ENCODE results near the gene ENGASE. TPM values are rescaled to one million over a fixed set of nuclear protein-coding genes. Genes with fewer than 3 reads are reported as not detected.

Gene ENGASE
- total and polyA plus RNA-seq, 9 of the 15 experiments (the other 6 are each of a cell fraction or from before 2014, with no cell fraction given), result 0.06 to 45.5 (median 13.9) TPM

DNA sequence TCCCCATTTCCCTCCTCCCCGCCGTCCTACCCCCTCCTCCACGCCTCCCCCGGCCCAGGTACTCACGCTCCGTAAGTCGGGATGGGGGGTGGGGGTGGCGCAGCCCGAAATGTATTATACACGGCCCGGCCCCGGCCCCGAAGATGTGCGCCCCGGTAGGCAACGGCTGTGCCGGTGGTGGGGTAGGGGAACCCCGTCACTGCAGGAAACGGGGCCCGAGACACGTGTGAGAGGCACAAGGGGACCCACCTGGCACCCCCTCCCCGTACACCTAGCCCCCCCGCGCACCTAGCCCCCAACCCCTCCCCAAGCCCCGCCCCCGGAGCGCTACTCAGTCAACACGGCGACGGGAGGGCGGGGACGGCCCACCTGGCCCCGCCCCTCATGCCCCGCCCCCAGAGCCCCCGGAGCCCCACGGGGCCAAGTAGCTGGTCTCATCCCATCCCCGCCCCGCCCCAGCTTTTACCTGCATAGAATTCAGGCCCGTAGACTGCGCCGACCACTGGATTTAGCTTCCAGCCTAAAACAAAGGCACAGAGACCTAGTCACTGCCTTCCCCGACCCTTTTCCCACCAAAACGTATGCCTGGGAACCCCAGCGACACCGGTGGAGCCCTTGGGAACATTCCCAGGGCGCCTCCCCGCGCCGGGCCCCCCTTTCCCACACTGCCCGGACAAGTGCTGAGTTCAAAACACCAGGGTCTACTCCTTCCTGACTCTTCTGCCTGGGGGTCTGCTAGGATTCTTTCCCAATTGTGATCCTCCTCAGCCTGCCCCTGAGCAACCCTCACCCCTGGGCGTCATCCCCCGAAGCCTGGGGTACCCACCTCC, 22.8 kb downstream of the ENGASE start:
- no TSS peak for BruUV-seq (replicated peaks)
- Histone ChIP-seq H3K9me1 (ENCODE audit: control insufficient read depth, insufficient read depth, low read length) (no peaks in the 10 kb centered on the region), H3K4me2 (ENCODE audit: insufficient read depth, low read length) (no peak overlapping the region), H3K36me3 (ENCODE audit: control insufficient read depth, insufficient read depth, low read length) (no peaks in the 10 kb centered on the region), H3K79me2 (ENCODE audit: control insufficient read depth, insufficient read depth, low read length) (no peaks in the 10 kb centered on the region), H3K4me1 (replicated peaks in 1 of 2; ENCODE audit: control insufficient read depth in 2 of 2, insufficient read depth in 2 of 2, low read length in 2 of 2) (peaks cover 0 to 7% of the 10 kb centered on the region in 2 experiments; a peak in 2 of 5 replicates), H4K20me1 (replicated peaks; ENCODE audit: control insufficient read depth, insufficient read depth, low read length) (peaks cover 27% of the 10 kb centered on the region), H2AFZ (ENCODE audit: low read depth, low read length) (no peak overlapping the region), H3K4me3 (no peak overlapping the region), H3K27ac (ENCODE audit: extremely low read depth, low read depth, low read length) (no peak overlapping the region), H3K9ac (ENCODE audit: insufficient read depth in 1 of 2, low read depth in 2 of 2, low read length in 2 of 2) (no peak overlapping the region), H3K9me3 (replicated peaks; ENCODE audit: control insufficient read depth, insufficient read depth, low read depth, low read length) (no peaks in the 10 kb centered on the region), H3K27me3 (ENCODE audit: control insufficient read depth in 2 of 2, insufficient read depth in 2 of 2, low read length in 2 of 2) (peaks cover 36 to 69% of the 10 kb centered on the region in 2 experiments; a peak in 4 of 5 replicates)
- intact Hi-C loops (cut with micrococcal nuclease) (no loop called here), in situ Hi-C loops (cut with MboI) (no loop called here)
- CTCF ChIA-PET (ENCODE audit: low intra/inter-chr PET ratio), result no interaction called here
- DNase-seq (ENCODE audit: extremely low read depth in 1 of 4, low spot score in 3 of 4) (peak in 3 of 4 experiments; percentile 49 to 82 (median 81)), FAIRE-seq (no peak), ATAC-seq (peak; percentile 51)
- POLR2A ChIA-PET, result no interaction called here
- 2% methylated on average over 18 of the region's 52 CpGs for WGBS (ENCODE audit: insufficient coverage, low coverage, missing lambda C conversion rate)
- TF ChIP-seq BCOR (IDR thresholded peaks at IDR 0.05) (no peak), RNF2 (IDR thresholded peaks at IDR 0.05) (no peak), HSF4 (CRISPR knock-in tag; IDR thresholded peaks at IDR 0.05; ENCODE audit: borderline replicate concordance) (no peak), ZSCAN29 (IDR thresholded peaks at IDR 0.05) (no peak), GTF2A2 (tag; IDR thresholded peaks at IDR 0.05) (no peak), BACH1 (tag; IDR thresholded peaks at IDR 0.05) (no peak)
- TF ChIP-seq, protein P1, sequence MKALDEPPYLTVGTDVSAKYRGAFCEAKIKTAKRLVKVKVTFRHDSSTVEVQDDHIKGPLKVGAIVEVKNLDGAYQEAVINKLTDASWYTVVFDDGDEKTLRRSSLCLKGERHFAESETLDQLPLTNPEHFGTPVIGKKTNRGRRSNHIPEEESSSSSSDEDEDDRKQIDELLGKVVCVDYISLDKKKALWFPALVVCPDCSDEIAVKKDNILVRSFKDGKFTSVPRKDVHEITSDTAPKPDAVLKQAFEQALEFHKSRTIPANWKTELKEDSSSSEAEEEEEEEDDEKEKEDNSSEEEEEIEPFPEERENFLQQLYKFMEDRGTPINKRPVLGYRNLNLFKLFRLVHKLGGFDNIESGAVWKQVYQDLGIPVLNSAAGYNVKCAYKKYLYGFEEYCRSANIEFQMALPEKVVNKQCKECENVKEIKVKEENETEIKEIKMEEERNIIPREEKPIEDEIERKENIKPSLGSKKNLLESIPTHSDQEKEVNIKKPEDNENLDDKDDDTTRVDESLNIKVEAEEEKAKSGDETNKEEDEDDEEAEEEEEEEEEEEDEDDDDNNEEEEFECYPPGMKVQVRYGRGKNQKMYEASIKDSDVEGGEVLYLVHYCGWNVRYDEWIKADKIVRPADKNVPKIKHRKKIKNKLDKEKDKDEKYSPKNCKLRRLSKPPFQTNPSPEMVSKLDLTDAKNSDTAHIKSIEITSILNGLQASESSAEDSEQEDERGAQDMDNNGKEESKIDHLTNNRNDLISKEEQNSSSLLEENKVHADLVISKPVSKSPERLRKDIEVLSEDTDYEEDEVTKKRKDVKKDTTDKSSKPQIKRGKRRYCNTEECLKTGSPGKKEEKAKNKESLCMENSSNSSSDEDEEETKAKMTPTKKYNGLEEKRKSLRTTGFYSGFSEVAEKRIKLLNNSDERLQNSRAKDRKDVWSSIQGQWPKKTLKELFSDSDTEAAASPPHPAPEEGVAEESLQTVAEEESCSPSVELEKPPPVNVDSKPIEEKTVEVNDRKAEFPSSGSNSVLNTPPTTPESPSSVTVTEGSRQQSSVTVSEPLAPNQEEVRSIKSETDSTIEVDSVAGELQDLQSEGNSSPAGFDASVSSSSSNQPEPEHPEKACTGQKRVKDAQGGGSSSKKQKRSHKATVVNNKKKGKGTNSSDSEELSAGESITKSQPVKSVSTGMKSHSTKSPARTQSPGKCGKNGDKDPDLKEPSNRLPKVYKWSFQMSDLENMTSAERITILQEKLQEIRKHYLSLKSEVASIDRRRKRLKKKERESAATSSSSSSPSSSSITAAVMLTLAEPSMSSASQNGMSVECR (CRISPR knock-in tag; IDR thresholded peaks at IDR 0.05), result no peak
